Activated CD8-positive, alpha-beta memory T cell treated with anti-CD3 and anti-CD28 coated beads, Interleukin-2, amount 50 U/mL, for 1 hour (primary cell): Measurements from ENCODE around the gene ZFYVE26.
A peak's percentile ranks its signal among the peaks of the same experiment; 100 is the strongest.
"Not testable (repeated sequence)": the region's sequence is repeated elsewhere in the genome, so short reads cannot be mapped to it uniquely, and the experiment has no call there.

Experiments used
- DNase-seq: peaks from one replicate; pipeline ENCODE4 v3.0.0-alpha.2; 2020; ENCODE audit errors: extremely low read depth

ZFYVE26 gene

DNA sequence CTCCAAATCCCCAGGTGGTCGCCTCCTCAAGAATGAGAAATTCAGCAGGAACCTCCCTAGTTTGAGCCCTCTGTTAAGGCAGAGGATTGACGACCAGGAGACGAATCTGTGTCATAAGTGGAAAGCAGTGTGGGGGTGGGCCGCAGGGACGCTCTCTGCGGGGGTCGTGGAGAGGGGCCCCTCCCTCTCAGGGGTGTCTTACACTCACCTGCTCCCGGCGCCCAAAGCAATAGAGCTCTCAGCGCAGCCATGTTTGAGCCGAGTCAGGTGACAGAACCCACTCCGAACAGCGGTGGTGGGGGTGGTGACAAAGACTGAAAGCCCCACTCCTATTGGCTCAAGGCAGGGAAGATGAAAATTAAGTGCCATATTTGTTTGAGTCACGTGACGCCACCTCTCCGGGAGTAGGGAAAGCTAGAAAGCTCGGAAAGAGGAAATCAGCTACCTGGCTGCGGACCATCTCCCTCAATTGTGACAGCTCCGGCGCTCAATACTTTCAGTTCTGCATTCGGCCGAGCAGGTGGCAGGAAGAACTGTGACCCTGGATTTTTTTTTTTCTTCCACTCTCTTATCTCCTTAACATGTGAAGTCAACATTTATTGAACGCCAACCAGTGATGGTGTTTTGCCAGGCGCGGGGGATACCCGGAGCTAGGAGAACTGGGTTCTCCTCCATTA, at the start of gene ZFYVE26:
Gene ZFYVE26, minus strand, starts transcription at position 265 of the 677 bp plus-strand sequence. CDS start 627 bp downstream, outside the sequence.
- peak; percentile 70 for DNase-seq

DNA sequence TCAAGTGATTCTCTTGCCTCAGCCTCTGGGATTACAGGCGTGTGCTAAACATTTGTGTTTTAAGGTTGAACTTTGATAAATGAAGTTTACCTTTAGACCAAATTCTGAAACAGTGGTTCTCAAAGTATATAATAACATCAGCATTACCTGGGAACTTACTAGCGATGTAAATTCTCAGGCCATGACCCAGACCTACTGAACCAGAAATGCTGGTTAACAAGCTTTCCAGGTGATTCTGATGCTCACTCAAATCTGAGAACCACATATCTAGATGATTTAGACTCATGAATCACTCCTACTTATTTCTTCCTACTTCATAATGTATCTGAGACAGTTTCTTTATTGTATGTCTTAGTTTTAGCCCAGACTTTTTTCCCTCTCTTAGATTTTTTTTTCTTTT, 46.8 kb upstream of the ZFYVE26 start:
- DNase-seq: no peak

DNA sequence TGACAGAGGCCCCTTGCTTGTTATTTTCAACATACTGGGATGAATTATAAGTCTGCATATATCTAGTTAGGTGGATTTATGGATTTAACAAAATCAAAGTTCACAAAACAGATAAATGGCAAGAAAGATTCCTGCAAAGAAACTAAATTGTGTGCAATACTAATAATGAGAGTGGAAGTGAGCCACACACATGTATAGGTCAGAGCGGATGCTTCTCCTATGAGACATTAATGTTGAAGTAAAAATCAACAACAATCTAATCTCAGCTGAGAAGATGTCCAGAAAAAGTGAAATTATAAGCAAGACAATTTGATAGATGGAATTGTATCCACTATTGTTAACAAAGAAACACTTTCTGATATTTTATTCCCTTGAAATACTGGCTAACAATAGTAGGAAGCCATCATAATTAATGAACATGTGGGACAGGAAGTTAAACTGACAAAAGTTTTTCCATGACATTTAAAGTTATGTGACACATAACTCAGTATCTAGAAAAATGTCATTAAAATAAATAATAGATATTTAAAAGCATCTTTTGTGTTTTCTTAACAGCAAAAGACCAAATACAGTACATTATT, 42.9 kb upstream of the ZFYVE26 start:
- DNase-seq: no peak

DNA sequence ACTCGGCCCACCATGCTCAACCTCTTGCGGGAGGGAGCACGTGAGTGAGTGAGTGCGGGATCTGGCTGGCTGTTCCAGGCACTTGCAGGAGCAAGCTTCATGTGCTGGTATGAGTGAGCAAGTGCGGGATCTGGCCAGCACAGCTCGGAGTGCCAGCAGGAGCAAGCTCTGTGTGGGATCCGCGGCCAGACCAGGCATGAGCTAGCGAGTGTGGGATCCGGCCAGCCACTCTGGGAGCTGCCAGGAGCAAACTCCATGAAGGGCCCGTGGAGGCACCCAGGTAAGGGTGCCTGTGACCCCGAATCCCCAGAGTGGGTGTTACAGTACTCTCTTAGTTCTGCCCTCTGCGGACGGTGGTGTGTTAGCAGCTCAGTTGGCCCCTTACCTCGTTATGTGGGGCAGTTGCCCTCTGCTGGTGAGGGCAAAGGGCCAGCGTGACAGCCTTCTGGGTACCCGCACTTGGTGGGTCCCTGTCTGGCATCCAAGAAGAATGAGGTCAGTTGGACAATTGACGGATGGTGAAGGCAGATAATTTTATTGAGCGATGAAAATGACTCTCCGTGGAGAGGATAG, 41.5 kb upstream of the ZFYVE26 start:
- no peak for DNase-seq

DNA sequence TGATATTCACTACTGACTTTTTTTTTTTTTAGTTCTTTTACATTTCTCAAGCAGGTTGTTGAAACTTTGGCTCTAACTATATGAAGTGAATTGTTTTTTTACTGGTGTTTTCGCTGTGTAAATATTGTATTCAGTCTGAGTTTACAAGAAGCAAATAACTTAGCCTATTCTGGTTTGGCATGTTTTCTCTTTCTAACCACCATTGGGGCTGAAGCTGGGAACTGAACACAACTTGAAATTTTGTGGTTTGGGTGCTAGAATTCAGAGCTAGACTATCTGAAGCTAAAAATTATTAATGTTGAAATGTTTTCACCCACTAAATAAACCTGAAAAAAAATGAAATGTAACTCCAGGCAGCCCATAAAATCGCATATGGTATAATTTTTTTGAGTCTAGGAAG, 40.4 kb upstream of the ZFYVE26 start:
- no peak for DNase-seq

DNA sequence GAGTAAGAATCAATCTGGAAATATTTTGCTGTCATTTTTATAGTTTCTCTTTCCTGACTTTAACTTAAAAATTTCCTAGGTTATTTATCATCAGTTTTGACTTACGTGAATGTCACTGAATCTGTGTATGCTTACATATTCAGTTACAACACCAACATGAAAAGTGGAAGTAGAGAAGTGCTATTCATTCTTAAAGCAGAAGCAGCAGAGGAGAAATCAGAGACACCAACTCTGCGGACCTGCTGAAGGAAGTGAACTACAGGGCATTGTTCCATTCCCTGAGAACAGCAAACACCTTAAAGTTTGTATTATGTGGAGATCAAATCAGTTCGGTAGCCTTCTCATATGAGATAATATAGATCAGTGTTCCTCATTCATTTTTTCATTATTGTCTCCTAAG, 37.3 kb upstream of the ZFYVE26 start:
- DNase-seq: no peak

DNA sequence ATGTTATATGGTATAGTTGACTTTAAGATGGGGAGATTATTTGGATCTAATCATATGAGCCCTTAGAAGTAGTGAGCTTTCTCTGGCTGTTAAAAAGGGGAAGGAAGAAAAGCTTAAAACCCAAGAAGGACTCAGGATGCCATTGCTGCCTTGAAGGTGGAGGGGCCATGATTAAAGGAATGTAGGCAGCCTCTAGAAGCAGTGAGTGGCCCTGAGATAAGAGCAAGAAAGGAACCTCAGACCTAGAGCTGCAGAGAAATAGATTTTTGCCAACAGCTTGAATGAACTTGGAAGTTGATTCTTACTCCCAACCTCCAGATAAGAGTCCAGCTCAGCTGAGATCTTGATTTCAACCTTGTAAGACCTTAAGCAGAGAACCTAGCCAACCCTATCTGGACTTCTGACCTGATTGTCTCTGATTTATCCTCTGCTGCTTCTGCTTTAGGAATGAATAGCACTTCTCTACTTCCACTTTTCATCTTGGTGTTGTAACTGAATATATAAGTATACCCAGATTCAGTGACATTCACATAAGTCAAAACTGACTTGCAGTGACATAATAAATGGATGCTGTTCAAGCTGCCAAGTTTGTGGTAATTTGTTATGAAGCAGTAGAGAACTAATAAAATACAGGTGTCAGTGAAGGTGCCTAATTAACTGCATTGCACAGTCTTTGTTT, 36.7 kb upstream of the ZFYVE26 start:
- no peak for DNase-seq

DNA sequence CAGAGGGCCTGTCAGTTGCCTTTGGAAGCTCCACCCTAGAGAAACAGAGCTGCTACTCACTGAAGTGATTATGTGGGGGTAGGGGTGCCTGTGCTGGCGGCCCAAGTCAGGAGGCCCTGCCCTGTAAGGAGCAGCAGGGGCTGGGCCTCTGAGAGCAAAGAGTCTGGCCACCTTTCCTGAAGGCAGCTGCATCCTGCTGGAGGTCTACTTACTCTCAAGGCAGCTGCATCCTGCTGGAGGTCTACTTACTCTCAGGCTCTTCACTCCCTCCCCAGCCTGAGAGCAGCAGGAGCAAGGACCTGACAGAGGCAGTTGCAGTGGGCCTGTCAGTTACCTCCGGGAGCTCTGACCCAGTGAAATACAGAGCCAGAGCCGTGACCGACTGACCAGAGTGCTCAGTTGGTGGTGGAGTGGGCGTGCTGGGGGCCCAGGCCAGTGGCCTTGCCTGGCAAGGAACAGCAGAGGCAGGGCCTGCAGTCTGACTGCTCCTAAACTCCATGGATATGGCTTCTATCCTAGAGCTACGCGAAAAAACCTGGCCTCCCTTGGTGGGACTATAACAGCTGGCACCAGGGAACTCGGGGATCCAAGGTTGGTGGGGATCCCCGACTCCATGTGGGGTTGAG, 35.5 kb upstream of the ZFYVE26 start:
- DNase-seq: no peak

DNA sequence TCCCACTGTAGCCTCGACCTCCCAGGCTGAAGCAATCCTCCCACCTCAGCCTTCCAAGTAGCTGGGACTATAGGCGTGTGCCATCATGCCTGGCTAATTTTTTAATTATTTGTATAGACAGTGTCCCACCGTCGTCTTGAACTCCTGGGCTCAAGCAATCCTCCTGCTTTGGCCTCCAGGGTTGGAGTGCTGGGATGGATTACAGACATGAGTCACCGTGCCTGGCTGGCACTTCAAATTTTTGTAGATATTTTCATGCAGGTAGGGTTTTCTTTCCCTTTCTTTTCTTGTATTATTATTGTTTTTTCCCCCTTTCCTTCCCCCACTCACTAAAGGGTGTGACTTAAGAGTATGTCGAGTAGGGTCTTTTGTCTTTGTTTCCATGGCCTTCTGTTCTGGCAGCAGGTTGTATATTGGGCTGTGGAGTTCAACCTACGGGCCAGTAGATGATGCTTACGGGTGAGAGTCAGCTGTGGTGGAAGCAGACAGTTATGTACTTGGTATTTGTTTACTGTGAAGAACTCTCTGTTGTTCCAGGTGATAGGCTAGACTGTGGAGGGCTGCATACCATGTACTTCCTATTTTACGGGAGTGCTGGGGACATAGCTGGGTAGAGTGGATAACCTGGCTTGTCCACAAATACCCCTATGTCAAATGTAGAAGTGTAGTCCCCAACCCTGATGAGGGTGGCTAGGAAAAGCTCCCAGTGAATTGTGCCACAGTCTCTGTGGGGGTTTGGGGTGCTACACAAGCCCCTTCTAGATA, 33.9 kb upstream of the ZFYVE26 start:
- no peak for DNase-seq

DNA sequence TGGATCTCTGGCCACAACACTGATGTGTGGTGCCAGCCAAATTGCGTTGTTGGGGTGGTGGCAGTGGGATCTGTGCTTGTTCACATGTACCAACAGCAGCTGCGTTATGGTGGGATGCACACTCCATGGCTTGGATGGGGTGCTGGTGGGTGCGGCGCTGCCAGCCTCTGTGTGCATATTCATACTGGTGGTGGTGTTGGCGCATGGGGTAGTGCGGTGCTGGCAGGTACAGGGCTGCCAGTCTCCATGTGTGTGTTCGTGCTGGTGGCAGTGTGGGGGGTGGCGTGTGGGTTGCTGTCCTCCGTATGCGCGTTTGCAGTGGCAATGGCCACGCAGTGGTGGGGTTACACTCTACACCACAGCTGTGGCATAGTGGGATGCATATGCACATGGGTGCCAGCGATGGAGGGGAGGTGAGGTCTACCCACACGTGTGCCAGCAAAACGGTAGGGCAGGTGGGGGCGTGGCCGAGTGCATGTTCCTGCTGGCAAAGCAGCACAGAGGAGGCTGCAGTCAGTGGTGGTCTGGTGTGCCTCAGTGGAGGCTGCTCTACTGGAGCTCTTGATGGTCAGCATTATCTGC, 29.7 kb upstream of the ZFYVE26 start:
- DNase-seq: no peak

DNA sequence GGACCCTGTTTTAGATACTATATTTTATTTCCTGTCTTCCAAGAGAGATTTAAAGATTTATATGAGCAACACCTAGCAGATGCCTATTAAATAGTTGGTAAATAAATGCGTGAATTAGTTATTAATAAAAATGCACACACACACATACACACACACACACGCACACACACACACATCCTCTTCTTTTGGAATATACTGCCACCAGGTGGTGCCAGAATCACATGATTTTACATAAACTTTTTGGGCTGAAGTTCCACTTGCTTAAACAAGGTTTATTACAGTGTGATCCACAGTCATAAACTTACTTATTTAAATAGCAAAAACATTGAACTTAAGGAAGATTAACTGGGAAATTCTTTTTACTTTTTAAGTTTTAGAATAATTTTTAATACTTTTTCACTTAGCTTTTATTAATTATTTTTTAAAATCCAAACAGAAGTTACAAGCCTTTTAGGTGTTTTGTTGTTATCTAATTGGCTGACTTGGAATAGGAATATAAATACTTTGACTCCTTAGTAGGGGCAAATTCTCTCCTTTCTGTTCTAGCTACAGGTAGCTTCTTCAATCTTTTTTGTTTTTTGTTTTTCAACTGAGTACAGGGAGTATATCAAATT, 20.7 kb upstream of the ZFYVE26 start:
- peak; percentile 37 for DNase-seq

DNA sequence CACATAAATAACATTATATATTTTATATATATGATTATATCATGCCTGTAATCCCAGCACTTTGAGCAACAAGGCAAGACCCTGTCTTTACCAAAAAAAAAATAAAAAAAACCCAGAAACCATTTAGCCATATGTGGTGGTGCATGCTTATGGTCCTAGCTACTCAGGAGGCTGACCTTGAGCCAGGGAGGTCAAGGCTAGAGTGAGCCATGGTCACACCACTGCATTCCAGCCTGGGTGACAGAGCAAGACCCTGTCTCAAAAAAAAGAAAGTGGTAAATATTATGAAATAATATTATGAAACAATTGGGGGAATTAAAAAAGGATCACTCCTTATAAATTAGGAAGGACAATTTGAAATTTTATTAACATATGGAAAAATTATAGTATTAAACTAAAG, 19.2 kb upstream of the ZFYVE26 start:
- DNase-seq: no peak

DNA sequence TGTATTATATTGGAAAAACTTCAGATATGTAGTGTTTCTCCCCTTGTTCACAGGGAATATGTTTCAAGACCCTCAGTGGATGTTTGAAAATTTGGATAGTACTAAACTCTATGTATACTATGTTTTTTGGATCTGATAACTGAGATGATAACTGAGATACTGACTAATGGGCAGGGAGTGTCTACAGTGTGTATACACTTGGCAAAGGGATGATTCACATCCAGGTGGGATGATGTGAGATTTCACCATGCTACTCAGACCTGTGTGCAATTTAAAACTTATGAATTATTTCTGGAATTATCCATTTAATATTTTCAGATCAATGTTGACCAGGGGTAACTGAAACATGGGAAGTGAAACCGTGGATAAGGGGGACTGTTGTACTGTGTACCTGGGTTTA, 17.0 kb upstream of the ZFYVE26 start:
- DNase-seq: no peak

DNA sequence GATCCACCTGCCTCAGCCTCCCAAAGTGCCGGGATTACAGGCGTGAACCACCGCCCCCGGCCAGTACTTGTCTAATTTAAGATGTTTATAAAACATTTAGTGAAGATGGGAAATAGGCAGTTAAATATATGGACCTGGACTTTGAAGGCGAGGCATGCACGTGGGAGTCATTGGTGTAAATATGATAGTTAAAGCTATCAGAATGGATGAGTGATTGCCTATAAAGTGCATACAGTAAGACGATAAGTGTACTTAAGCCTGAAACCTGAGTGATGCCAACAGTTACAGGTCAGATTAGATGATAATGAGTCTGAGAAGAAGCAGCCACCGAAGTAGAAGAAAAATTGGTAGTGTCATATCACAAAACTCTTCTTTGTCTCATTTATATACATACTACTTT, 14.7 kb upstream of the ZFYVE26 start:
- DNase-seq: no peak

DNA sequence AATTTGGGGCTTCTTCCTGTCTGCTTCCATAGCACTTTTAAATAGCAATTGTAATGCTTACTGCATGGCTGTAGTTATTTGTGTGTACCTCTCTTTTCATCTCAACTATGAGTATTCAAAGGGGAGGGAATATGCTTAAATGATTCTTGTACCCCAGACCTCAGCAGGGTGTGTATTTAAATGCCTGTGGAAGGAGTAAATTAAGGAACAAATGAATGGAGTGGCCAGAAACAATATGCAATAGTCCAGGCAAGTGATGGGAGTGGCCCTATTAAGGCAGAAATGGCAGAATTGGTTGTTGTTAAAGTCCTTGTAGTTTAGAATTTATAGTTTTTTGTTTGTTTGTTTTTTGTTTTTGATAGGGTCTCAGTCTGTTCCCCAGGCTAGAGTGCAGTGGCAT, 4.7 kb upstream of the ZFYVE26 start:
- DNase-seq: no peak

DNA sequence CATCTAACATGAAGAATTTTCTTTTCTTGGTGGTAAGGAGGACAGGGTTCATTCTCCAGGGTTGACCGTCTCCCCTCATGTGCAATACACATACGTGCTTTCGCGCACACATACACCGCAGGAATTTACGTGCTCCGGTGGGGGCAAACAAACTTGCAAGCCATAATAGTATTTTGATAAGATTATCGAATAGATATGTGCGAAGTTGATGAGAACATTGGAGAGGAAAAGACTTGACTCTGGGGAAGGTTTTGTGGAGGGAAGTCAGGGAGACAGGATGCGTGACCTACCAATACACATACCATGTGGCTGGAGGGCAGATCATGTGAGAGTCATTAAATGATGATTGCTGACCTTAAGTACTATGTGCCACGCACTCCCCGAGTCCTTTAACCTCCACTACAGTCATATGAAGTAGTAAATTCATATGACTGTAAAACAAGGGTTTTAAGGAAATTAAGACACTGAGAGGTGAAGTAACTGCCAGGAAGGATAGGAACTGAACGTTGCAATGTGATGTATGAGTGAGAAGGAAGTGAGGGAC, 4.1 kb upstream of the ZFYVE26 start:
- DNase-seq: no peak

DNA sequence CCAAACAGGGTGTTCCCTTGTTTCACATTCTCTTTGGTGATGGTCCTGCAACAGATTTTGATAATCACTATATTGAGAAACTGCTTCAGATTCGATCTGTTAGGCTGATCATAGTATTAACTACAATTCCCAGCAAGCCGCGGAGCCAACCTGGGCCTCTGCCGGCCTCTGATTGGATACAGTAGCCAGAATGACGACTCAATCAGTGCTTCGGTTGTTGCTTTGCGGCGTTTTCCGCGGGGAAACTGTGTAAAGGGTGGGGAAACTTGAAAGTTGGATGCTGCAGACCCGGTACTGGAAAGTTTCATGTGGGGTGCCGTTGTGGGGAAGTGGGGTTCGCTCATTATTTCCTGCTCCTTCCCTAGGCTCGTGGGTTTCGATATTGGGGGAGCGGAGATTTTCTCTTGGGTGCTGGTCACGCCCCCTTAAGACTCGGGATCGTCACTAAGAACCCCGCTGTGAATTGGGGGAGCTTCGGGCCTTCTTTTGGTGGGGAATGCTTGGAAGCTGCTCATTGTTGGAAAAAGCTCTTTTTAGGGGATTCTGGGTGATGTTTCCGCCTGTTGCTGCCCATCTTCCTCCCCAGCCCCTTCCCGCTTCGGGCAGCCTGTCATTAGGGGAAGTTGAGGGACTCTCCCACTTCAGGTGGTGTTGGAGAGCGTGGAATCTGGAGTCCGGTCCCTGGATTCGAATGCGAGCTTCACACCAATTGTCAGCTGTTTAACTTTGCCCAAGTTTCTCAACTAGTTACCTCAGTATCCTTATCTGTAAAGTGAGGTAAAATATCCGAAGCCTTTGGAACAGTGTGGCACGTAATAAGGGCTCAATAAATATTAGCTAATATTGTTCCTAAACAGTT, 3.4 kb upstream of the ZFYVE26 start, which contains the start of gene RAD51B:
Gene RAD51B, plus strand, starts transcription at position 217 of the 859 bp plus-strand sequence.
- DNase-seq: peak; percentile 62

DNA sequence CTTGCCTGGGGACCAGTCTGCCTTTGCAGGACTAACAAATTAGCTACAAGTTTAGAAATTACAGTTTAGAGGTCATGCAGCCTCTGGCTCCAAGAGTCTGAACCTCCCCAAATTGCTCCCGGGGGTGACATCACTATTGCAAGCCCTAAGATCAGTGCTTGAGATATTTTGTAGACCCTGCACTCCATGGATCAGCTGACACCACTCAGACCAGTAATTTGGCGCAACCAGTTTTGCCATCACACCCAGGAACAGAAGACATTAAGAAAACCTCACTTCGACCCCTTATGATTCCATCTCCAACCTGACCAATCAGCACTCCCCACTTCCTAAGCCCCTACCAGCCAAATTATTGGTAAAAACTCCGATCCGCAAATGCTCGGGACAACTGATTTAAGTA, 2.1 kb upstream of the ZFYVE26 start:
- DNase-seq: not testable (repeated sequence)

DNA sequence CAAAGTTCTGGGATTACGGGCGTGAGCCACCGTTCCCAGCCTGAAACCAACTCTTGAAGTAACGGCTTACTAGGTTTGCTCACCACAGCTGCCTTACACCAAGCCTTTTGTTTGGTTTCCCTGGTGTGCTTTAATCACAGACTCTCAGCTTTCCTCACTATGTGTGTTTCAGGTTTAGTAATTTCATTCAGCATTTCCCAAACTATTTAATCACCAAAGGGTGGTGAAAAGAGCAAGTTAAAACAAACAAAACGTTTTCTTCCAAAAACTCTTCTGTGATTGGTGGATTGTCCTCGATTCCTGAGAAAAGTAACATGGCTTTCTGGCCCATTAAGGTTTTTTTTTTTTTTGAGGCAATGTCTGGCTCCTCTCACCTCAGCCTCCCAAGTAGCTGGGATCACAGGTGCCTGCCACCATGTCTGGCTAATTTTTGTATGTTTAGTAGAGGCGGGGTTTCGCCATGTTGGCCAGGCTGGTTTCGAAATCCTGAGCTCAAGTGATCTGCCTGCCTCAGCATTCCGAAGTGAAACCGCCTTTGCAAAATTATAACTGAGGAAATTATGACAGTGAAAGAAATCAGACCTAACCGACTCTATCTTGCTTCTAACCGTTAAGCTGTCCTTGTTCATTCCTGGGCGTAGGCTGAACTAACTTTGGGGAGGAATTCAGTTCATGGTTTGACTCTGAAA, 1.5 kb upstream of the ZFYVE26 start:
- no peak for DNase-seq
